CD4-positive, alpha-beta T cell (primary cell): ENCODE results near the gene HSPB7. TPM values are rescaled to one million over a fixed set of nuclear protein-coding genes. Genes with fewer than 3 reads are reported as not detected.

Source experiments
- ATAC-seq: fragments of 200-7000 bp; cut with Tn5 transposase; one replicate; pipeline ENCODE4 v1.10.0; 2022; ENCODE audit warnings: mild to moderate bottlenecking; ENCODE audit not compliant: poor library complexity
- CTCF ChIA-PET: fragments of 350-600 bp; sonication (Branson Sonifier 250); formaldehyde crosslinking; loops from one replicate; lab custom pipeline; 2021; ENCODE audit warnings: antibody characterized with exemption, inconsistent platforms; lab: Charles Lee
- POLR2A ChIA-PET: fragments of 350-600 bp; sonication (Branson Sonifier 250); formaldehyde crosslinking; loops from one replicate; lab custom pipeline; 2021; ENCODE audit warnings: antibody characterized with exemption, inconsistent platforms; lab: Charles Lee
- DNase-seq, 14 experiments: peaks; one replicate each; pipeline ENCODE4 v3.0.0-alpha.2; 2013 to 2020; ENCODE audit warnings: mixed read lengths in 2 of 14
- H3K27ac ChIP-seq, 2 donors: one replicate each; pipeline versions ENCODE4 v1.5.1 to v1.7.0; 2013; ENCODE audit warnings: low read length in 2 of 2, low read depth in 1 of 2, mild to moderate bottlenecking in 1 of 2
- H3K27me3 ChIP-seq, 2 experiments: 1 replicate in 1 of 2; 2 replicates in 1 of 2; pipeline versions ENCODE4 v1.6.1 to v1.7.0; 2013; ENCODE audit warnings: low read length in 2 of 2, control low read depth in 1 of 2, mild to moderate bottlenecking in 1 of 2, moderate library complexity in 1 of 2; ENCODE audit not compliant: insufficient read depth in 2 of 2, control insufficient read depth in 1 of 2
- H3K36me3 ChIP-seq: one replicate; pipeline ENCODE4 v1.6.1; 2013; ENCODE audit warnings: low read length, control low read depth; ENCODE audit not compliant: insufficient read depth
- H3K4me1 ChIP-seq: one replicate; pipeline ENCODE4 v1.6.1; 2013; ENCODE audit warnings: low read length, control low read depth; ENCODE audit not compliant: insufficient read depth
- H3K4me3 ChIP-seq: one replicate; pipeline ENCODE4 v1.5.1; 2013; ENCODE audit warnings: mild to moderate bottlenecking, low read length, moderate library complexity
- H3K9me3 ChIP-seq, 2 experiments: 1 replicate in 1 of 2; 2 replicates in 1 of 2; pipeline versions ENCODE4 v1.6.1 to v1.7.0; 2013; ENCODE audit warnings: low read length in 2 of 2, mild to moderate bottlenecking in 2 of 2, control low read depth in 1 of 2, moderate library complexity in 1 of 2; ENCODE audit not compliant: control insufficient read depth in 1 of 2, insufficient read depth in 1 of 2
- H3K27ac Mint-ChIP-seq: one replicate; pipeline ENCODE4 v1.8.0; 2020; ENCODE audit warnings: mixed read lengths
- H3K27me3 Mint-ChIP-seq: one replicate; pipeline ENCODE4 v1.8.0; 2021; ENCODE audit warnings: mixed read lengths
- H3K36me3 Mint-ChIP-seq: one replicate; pipeline ENCODE4 v1.8.0; 2021; ENCODE audit warnings: low read depth, mixed read lengths
- H3K4me1 Mint-ChIP-seq: one replicate; pipeline ENCODE4 v1.8.0; 2021; ENCODE audit warnings: low read depth, mixed read lengths
- H3K4me3 Mint-ChIP-seq: one replicate; pipeline ENCODE4 v1.8.0; 2020; ENCODE audit warnings: mild to moderate bottlenecking, mixed read lengths
- H3K9me3 Mint-ChIP-seq: one replicate; pipeline ENCODE4 v1.8.0; 2020; ENCODE audit warnings: mixed read lengths
- intact Hi-C, 2 experiments: fragments of 100-400 bp; cut with DNase I in 1 of 2; cut with micrococcal nuclease in 1 of 2; formaldehyde crosslinking; loops; one replicate each; pipeline versions ENCODE4 v1.15.1 to v1.9.0; 2023 to 2025; cut with DNase I, micrococcal nuclease
- total RNA-seq, 174 experiments: library from RNA in 2 of 174; stranded (reverse) in 2 of 174; gene quantifications; one replicate each; pipeline ENCODE4 v1.2.3 and lab custom pipeline; 2021 to 2026
- TF ChIP-seq, protein P1 (sequence below): fragments of 200-600 bp; IDR thresholded peaks from one replicate; pipeline ENCODE4 v1.8.0; 2022; ENCODE audit warnings: antibody characterized with exemption, mild to moderate bottlenecking

The HSPB7 gene
- total RNA-seq, 2 experiments from 2014 or later = not detected

DNA sequence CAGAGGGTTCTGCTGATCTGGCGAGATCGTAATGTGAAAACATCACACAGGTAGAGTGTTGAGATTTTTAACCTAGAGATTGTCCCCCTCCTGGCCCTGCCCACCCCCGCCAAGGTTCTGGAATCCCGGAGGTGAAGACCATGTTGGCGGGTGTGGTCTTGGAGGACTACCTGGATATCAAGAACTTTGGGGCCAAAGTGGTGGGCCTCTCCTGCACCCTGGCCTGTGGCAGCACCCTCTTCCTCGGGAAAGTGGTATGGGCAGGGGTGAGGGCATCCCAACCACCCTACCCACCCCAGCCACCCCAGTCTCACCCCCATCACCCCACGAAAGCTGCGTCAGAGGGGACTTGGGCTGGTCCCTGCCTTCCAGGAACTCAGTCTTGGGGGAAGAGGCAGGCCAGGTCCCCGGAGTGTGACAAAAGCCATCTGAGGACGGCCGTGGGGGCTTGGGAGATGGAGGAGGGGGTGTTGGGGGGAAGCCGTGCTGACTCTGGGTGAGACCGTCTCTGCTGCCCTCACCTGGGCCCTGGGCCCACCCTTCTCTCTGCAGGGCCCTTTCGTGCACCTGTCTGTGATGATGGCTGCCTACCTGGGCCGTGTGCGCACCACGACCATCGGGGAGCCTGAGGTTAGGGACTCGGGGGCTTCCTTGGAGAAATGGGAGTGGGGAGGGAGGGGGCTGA, 30.1 kb upstream of the HSPB7 start:
- Histone ChIP-seq H3K9me3 (no peaks in the 10 kb centered on the region), H3K4me1 (peaks cover 8% of the 10 kb centered on the region), H3K27me3 (peaks cover 4 to 11% of the 10 kb centered on the region in 2 experiments), H3K4me3 (no peak overlapping the region), H3K27ac (no peak overlapping the region), H3K36me3 (no peaks in the 10 kb centered on the region)
- no peaks in the 10 kb centered on the region for H3K9me3 Mint-ChIP-seq
- intact Hi-C loops = no loop called here
- ChIA-PET POLR2A (no interaction called here), CTCF (no interaction called here)
- ATAC-seq (no peak), DNase-seq (no peak)
- no peak overlapping the region for H3K27ac Mint-ChIP-seq
- no peaks in the 10 kb centered on the region for H3K36me3 Mint-ChIP-seq
- H3K4me3 Mint-ChIP-seq = peak overlapping the region; percentile 14
- peaks cover 21% of the 10 kb centered on the region for H3K27me3 Mint-ChIP-seq
- TF ChIP-seq, protein P1, sequence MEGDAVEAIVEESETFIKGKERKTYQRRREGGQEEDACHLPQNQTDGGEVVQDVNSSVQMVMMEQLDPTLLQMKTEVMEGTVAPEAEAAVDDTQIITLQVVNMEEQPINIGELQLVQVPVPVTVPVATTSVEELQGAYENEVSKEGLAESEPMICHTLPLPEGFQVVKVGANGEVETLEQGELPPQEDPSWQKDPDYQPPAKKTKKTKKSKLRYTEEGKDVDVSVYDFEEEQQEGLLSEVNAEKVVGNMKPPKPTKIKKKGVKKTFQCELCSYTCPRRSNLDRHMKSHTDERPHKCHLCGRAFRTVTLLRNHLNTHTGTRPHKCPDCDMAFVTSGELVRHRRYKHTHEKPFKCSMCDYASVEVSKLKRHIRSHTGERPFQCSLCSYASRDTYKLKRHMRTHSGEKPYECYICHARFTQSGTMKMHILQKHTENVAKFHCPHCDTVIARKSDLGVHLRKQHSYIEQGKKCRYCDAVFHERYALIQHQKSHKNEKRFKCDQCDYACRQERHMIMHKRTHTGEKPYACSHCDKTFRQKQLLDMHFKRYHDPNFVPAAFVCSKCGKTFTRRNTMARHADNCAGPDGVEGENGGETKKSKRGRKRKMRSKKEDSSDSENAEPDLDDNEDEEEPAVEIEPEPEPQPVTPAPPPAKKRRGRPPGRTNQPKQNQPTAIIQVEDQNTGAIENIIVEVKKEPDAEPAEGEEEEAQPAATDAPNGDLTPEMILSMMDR = no peak
- no peaks in the 10 kb centered on the region for H3K4me1 Mint-ChIP-seq

DNA sequence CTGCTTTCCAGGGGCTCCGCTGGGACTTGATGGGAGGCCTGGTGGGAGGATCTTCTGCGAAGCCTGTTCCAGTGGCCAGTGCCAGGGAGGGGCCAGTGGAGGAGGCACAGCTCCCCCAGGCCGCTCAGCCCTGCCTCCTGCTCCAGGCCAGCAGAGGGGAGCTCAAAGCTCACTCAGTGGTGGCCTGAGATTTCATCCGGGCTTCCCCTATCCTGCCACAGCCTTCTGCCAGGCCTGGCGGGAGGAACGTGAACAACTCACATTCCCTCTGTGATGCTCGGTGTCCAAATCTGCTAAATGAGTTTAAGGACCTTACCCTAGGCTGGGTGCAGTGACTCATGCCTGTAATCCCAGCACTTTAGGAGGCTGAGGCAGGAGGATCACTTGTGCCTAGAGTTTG, 29.0 kb upstream of the HSPB7 start:
- Mint-ChIP-seq H3K4me1 (no peaks in the 10 kb centered on the region), H3K27ac (no peak overlapping the region), H3K27me3 (peaks cover 21% of the 10 kb centered on the region), H3K4me3 (no peak overlapping the region), H3K36me3 (no peaks in the 10 kb centered on the region), H3K9me3 (no peaks in the 10 kb centered on the region)
- no peak overlapping the region for H3K27ac ChIP-seq
- DNase-seq (no peak), ATAC-seq (no peak)
- TF ChIP-seq, protein P1 = no peak
- ChIA-PET CTCF (no interaction called here), POLR2A (no interaction called here)
- peaks cover 8% of the 10 kb centered on the region for H3K4me1 ChIP-seq
- intact Hi-C loops = no loop called here
- peaks cover 4 to 11% of the 10 kb centered on the region in 2 experiments for H3K27me3 ChIP-seq
- no peaks in the 10 kb centered on the region for H3K36me3 ChIP-seq
- H3K9me3 ChIP-seq = no peaks in the 10 kb centered on the region
- no peak overlapping the region for H3K4me3 ChIP-seq

DNA sequence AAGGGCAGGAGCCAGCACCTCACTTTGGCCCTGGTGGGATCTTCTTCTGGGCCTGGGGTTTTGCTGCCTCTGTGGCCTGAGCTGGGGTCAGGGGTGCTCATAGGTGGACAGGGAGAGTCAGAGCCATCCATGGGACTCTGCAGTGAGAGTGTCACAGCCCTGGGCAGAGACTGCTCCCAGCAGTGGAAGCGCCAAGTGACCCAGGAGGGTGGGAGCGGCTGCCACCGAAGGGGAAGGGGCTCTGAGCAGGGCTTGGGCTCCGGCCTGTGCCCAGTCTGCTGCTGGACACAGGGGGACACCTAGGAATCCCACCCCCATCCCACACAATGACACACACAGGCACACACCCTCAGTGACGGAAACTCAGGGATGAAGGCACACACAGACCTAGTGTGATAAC, 26.1 kb upstream of the HSPB7 start:
- Histone ChIP-seq H3K4me3 (no peak overlapping the region), H3K36me3 (no peaks in the 10 kb centered on the region), H3K4me1 (peaks cover 6% of the 10 kb centered on the region), H3K27me3 (peaks cover 2 to 4% of the 10 kb centered on the region in 2 experiments), H3K9me3 (no peaks in the 10 kb centered on the region), H3K27ac (no peak overlapping the region)
- POLR2A ChIA-PET = no interaction called here
- Mint-ChIP-seq H3K27ac (no peak overlapping the region), H3K4me3 (no peak overlapping the region), H3K4me1 (no peaks in the 10 kb centered on the region), H3K36me3 (no peaks in the 10 kb centered on the region), H3K27me3 (peaks cover 7% of the 10 kb centered on the region), H3K9me3 (no peaks in the 10 kb centered on the region)
- TF ChIP-seq, protein P1 = no peak
- CTCF ChIA-PET = no interaction called here
- DNase-seq (no peak), ATAC-seq (no peak)
- intact Hi-C loops = no loop called here
